HuH-7 (cell line): ENCODE data around the gene CFTR.
A peak's percentile ranks its signal among the peaks of the same experiment; 100 is the strongest.

ENCODE experiments used
- DNase-seq: peaks from one replicate; pipeline ENCODE4 v3.0.0; 2011; ENCODE audit warnings: low spot score

CFTR gene

DNA sequence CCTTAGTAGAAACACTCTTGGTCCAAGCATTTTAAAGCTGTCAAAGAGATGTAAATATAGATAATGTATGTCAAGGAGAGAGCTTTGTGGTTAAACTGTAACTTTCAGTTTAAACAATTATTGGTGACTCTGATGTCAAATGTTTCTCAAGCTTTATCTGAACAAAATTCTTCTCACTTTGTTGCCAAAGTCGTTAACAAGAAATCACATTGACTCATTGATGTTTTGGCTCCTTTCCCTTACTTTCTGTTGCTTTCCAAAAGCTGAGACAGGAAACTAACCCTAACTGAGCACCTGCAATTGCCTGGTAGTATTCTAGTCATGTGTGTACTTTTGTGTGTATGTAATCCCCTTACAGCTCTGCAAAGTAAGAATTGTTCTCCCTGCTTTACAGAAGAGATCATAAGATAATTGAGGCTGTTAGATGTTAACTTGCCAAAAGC lies 108.5 kb downstream of the CFTR start:
- peak; percentile 64 for DNase-seq

DNA sequence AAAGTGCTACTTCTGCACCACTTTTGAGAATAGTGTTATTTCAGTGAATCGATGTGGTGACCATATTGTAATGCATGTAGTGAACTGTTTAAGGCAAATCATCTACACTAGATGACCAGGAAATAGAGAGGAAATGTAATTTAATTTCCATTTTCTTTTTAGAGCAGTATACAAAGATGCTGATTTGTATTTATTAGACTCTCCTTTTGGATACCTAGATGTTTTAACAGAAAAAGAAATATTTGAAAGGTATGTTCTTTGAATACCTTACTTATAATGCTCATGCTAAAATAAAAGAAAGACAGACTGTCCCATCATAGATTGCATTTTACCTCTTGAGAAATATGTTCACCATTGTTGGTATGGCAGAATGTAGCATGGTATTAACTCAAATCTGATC lies 110.4 kb downstream of the CFTR start:
- no peak for DNase-seq

DNA sequence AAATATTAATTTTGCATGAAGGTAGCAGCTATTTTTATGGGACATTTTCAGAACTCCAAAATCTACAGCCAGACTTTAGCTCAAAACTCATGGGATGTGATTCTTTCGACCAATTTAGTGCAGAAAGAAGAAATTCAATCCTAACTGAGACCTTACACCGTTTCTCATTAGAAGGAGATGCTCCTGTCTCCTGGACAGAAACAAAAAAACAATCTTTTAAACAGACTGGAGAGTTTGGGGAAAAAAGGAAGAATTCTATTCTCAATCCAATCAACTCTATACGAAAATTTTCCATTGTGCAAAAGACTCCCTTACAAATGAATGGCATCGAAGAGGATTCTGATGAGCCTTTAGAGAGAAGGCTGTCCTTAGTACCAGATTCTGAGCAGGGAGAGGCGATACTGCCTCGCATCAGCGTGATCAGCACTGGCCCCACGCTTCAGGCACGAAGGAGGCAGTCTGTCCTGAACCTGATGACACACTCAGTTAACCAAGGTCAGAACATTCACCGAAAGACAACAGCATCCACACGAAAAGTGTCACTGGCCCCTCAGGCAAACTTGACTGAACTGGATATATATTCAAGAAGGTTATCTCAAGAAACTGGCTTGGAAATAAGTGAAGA lies 112.3 kb downstream of the CFTR start:
- DNase-seq, result no peak

DNA sequence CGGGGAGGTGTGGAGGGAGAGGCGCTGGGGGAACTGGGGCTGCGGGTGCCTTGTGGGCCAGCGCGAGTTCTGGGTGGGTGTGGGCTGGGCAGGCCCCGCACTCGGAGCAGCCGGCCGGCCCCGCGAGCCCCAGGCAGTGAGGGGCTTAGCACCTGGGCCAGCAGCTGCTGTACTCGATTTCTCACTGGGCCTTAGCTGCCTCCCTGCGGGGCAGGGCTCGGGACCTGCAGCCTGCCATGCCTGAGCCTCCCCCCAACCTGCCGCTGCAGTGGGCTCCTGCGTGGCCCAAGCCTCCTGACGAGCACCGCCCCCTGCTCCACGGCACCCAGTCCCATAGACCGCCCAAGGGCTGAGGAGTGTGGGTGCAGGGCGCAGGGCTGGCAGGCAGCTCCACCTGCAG lies 116.3 kb downstream of the CFTR start:
- no peak for DNase-seq

DNA sequence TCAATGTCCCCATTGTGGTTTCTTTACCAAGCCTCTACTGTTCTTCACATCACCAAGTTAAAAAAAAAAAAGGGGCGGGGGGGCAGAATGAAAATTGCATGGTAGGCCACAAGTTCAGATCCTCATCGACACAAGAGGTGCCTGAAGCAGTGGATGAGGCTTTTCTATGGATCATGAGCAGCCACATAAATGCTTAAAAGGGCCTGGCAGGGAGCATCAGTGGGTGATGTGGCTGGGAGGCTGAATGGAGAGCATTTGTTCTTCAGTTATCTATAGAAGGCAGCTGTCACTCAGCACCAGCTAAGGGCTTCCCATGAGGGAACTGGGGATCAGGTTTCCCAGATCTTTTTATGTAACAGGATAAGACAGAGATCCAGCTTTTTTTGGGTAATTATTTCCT lies 117.9 kb downstream of the CFTR start:
- DNase-seq, result no peak

DNA sequence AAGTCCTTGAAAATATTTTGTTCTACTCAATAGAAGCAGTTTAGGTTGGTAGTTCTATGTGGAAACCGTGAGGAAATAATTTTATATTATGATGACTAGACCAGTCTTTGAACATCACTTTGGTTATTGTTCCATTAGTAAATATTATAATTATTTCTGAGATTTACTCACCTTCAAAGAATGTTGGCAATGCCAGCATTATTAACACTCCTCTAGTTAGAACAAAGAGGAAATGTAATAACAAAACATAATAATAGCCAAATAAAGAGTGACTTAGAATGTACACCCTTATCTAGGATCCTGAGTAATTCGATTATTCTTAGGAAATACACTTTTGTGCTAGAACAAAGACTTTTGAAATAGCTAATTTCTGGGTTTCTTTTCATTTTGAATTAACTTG lies 121.1 kb downstream of the CFTR start:
- no peak for DNase-seq

DNA sequence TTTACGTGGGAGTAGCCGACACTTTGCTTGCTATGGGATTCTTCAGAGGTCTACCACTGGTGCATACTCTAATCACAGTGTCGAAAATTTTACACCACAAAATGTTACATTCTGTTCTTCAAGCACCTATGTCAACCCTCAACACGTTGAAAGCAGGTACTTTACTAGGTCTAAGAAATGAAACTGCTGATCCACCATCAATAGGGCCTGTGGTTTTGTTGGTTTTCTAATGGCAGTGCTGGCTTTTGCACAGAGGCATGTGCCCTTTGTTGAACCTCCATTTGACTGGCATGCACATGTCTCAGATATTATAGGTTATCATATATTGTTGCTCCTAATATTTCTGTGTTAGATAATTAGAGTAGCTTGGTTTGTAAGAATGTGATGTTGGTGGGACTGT lies 123.8 kb downstream of the CFTR start:
- DNase-seq, result no peak

DNA sequence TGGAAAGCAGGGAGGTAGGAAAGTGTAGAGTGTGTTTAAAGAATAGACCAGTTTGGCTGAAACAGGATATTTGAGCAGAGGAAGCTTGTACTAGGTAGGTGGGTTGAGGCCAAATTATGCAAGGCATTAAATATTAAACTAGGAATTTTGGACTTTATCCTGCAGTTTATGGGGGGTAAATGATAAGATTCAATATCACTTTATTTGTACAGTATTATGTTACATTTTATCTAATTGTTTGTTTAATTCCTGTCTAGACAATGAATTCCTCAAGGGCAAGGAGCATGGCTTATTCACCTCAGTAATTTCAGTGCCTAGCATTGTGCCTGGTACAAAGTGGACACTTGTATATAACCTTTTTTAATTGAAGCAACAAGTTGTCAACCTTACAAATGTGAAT lies 125.9 kb downstream of the CFTR start:
- no peak for DNase-seq

DNA sequence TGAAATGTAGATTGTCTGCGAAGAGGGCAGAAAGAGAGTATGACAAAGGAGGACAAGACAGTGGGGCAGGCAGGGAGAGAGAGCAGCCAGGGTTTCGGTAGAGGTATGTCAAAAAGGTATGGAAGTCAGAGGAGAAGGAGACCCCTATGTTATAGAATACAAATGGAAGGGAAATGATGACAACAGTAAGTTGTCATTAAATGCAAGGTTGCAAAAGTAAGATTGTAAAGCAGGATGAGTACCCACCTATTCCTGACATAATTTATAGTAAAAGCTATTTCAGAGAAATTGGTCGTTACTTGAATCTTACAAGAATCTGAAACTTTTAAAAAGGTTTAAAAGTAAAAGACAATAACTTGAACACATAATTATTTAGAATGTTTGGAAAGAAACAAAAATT lies 126.3 kb downstream of the CFTR start:
- DNase-seq, result no peak

DNA sequence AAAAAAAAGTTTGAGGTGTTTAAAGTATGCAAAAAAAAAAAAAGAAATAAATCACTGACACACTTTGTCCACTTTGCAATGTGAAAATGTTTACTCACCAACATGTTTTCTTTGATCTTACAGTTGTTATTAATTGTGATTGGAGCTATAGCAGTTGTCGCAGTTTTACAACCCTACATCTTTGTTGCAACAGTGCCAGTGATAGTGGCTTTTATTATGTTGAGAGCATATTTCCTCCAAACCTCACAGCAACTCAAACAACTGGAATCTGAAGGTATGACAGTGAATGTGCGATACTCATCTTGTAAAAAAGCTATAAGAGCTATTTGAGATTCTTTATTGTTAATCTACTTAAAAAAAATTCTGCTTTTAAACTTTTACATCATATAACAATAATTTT lies 130.6 kb downstream of the CFTR start:
- DNase-seq, result peak; percentile 17

DNA sequence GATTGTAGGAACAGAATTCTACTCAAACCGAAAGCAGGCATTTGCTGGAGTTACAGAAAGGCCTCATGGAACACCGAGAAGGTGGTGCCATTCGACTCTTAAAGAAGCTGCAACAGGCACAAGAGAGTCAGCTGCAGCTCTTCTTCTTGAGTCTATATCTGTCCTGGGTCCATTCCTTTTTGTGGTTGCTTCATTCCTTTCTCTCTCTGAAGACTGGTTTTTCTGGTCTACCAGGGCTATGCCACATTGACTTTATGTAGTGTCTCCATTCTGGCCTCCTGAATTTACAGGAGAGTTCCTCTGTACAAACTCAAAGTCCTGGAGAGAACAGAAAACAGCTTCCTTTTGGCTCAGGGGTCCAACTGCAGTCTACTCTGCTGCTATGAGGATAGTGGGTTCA lies 132.8 kb downstream of the CFTR start:
- DNase-seq, result no peak

DNA sequence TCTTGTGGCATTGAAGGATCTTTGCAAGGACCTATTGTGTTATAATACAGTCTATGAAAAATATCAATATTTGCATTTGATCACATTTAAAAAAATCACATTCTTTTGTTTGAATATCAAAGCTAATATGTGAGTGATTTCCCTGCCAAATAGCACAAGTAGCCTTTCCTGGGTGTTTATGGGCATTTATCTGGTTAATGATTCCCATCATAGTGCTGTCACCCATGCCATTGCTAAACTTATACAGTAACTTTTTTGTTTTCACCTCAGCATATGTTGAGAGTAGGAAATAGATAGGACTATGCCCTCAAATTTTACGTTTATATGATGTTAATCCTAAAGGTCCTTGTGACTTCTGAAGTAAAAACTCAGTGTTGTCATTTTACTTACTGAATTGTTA lies 136.9 kb downstream of the CFTR start:
- DNase-seq, result peak; percentile 20

DNA sequence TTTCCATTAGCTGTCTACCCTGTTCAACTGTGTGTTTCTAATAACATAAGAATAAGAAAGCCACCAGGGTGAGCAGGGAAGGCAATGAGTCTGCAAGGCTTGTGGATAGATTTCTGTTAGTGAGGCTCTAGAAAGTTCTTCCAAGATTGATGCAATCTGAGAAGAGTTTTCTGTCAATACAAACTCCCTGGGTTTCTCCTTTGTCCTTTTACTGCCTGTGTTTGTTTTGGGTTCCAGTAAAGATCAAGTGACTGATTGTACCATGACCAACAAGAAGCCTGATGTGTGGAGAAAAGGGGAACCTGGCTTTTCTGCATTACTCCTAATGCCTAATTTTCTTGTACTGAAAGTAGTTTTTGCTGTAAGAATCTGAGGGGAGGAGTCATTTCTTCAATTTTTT lies 139.9 kb downstream of the CFTR start:
- DNase-seq, result no peak

DNA sequence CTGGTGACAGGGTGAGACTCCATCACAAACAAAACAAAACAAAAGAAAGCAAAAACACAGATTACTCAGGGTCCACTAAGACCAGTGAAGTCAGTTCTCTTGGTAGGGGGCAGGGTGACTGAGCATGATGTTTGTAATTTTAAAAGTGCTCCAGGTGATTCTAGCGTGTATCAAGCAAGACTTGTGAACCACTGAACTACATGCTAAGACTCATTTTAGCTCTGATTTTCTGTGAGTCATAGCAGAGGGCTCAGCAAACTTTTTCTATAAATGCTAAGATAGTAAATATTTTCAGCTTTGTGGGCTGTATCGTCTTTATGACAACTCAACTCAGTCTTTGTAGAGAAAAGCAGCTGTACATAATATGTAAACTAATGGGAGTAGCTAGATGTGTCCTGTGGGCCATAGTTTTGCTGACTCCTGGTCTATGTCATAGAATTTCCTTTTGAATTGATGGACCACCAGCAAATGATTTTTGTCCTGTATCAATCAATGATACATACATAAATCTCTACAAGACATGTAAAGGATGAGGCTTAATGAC lies 141.3 kb downstream of the CFTR start:
- no peak for DNase-seq

DNA sequence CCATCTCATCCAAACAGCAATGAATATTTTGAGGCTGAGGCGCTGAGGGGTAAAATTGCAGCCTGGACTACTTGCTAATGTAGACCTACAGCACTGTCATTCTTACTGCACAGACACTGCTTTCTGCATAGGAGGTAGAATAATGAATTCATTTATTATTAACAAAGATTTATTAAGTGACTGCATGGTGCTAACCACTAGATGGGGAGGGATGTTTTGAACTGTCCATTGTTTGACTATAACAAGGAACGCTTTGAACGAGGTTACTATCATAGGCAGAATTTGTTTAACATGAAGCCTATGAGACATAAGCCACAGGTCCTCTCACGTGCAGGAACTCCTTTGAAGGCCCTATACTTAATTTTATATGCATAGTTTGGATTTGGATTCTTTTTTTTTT lies 143.8 kb downstream of the CFTR start:
- DNase-seq, result no peak

DNA sequence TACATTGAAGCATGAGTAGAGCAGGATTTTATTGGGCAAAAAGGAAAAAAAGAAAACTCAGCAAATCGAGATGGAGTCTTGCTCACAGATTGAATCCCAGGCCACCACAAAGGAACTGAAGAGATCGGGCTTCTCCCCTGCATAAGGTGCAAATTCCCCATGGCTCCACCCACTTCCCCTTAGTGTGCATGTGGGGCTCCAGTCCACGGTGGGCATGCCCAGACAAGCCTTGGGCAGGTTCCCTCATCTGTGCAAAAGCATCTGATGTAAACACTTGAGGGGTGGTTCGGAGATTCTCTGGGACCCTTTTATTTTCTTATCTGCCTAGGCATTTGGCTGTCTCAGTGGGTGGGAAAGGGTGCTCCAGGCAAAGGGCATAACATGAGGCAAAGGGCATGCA lies 150.7 kb downstream of the CFTR start:
- DNase-seq, result no peak

DNA sequence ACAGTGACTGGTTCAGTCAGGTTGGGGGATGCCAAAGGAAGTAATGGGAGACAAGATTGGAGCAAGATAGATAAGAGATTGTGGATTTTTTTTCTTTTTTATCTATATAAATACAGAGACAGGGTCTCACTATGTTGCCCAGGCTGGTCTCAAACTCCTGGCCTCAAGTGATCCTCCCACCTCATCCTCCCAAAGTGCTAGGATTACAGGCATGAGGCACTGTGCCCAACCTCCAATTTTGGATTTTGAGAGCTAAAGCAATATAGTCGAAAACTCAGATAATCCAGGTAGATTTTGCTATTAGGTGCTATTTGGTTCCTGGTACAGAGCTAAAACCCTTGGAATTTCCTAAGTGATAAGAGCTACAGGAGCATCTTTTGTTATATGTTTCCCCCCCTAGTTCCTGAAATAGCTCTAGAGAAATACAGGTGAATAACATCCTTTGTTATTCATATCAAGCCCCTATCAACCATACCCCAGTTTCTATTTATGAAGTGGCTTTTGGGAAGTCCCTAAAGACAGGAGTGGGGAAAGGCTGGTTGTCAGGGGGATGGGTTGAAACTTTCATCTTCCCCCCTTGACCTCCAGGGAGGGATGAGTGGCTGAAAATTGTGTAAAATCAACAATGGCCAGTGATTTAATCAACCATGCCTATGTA lies 151.2 kb downstream of the CFTR start:
- DNase-seq, result no peak

DNA sequence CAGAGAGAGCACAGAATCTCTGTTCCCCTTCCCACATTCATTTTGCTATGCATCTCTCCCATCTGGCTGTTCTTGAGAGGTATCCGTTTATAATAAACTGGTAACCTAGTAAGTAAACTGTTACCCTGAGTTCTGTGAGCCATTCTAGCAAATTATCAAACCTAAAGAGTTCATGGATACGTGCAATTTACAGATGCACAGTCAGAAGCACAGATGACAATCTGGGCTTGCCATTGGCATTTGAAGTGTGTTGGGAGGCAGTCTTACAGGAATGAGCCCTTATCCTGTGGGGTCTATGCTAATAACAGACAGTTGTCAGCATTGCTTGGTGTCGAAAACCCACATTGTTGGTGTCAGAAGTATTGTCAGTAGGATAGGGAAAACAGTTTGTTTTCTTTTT lies 151.8 kb downstream of the CFTR start:
- DNase-seq, result no peak

DNA sequence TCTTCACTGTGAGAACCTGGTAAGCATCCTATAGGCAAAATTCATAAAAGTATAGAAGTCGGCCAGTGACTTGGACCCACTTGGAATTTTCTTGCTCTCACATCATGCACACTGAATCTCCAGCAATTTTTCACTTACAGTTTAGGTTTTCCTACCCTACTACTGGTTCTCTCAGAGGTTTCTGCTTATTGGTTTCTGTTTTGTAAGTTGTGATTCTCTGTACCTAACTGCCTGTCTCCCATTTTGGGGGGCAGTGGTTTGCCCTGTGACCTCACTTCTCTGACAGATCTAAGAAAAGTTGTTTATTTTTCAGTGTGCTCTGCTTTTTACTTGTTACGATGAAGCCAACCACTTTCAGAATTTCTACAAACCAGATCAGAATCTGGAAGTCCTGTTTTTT lies 158.1 kb downstream of the CFTR start:
- no peak for DNase-seq

DNA sequence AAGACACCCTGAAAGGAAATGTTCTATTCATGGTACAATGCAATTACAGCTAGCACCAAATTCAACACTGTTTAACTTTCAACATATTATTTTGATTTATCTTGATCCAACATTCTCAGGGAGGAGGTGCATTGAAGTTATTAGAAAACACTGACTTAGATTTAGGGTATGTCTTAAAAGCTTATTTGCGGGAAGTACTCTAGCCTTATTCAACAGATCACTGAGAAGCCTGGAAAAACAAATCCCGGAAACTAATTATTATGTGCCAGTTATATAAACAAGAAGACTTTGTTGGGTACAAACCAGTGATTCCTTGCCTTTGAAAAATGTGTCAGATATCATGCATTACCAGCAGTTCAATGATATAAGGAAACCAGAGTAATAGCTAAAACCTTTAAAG lies 160.1 kb downstream of the CFTR start:
- no peak for DNase-seq

DNA sequence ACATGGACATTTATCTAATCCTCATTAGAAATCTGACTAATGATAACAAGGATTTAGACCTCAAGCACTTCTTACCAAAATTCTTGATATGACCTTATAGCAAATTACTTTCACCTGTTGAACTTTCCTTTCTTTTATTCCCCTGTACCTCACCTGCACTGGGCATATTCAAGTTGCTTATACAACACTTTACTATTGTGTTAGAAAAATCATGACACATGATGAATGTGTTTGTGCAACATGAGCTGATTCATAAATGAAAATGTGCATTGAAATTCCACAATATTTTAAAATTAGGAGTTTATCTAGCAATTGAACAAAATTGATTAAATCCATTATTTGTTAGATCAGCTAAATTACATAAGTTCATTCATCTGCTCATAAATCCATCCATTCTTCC lies 160.6 kb downstream of the CFTR start:
- no peak for DNase-seq

DNA sequence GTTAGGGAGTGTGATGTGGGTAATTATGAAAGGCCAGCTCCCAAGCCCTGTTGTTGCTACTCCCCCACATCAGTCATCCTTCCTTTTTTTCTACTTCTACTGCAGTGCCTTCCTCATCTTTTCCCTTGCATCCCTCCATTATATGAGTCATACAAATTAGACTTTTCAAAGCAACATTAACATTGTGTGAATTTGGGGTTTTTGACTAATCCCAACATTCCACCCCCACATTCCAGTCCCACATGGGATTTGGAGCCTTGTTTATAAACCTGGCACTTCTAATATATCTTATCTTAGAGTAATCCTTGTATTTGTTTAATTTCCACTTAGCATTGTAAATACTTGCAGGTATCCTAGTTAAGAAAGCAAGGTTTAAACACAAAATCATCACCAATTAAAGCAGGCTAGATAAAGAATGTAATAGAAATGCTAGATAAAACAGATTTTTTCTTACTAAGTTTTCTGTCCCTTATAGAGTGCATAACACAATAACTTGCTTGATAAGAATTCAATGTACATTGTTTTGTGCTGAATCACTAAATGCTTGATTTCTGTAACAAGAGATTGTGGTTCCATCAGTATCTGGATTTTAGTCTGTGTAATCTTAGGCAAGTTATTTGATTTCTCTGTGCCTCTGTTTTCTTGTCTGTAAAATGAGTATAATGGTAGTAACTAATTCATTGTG lies 165.8 kb downstream of the CFTR start:
- no peak for DNase-seq

DNA sequence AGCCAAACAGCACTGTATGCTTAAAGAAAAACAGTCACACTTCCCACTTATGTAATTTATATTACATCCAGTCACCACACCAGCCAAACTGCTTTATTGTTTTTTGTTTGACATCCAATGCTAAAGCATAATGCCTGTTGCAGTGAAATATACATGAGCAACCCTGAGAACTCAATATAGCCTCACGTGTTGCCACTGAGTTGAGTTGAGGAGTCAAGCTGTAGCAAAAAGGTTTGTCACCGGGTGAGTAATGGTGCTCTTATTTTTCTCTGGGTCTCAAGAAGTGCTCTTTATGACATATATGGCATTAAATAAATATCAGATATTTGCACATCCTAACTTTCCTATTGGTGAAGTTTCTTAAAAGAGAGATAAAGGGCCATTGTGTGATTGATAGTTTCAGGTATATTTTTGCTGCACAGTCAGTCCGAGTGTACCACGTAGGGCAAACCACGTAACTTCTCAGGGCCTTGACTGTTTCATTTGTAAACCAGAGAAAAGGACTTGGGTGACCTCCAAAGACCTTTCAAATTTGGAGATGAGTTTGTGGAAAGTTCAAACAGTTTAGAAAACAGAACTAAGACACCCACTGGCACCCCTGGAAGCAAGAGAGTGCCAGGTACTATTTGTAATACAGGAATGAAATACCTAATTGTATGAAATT lies 168.5 kb downstream of the CFTR start:
- no peak for DNase-seq
